ENCODE measurements around the gene MCAT. TPM values are rescaled to one million over a fixed set of nuclear protein-coding genes. Genes with fewer than 3 reads are reported as not detected.

MCAT gene
- total RNA-seq = 12.7 and 12.8 TPM in 2 replicates

DNA sequence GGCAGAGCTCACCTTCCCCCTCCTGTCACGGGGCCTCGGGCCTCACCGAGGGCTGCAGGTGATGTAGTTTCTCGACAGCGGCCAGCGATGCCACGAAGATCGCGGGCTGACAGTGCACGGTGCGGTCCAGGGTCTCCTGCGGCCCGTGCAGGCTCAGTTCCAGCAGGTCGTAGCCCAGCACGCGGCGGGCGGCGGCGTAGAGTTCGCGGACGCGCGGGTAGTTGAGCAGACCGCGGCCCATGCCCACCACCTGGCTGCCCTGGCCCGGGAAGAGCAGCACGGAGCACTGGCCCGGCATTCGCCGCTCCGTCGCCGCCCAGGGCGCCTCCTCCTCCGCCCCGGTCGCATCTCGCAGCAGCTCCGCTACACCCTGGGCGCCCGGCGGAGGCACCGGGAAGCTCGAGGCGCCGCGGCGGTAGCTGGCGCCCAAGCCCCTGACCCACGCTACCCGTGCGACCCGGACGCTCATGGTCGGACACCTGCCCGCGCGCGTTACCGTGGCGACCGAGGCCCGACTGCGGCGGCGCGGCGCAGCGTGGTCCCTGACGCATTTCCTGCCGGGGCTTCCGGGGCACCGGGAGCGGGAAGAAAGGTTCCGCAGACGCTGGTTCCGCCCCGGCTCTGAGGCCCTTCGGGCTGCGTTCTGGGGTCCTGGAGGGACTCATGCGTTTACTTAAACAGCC lies at the start of gene MCAT:
Gene MCAT, minus strand, starts transcription at position 519 of the 683 bp plus-strand sequence. Its CDS starts 50 bp downstream, at position 469.

DNA sequence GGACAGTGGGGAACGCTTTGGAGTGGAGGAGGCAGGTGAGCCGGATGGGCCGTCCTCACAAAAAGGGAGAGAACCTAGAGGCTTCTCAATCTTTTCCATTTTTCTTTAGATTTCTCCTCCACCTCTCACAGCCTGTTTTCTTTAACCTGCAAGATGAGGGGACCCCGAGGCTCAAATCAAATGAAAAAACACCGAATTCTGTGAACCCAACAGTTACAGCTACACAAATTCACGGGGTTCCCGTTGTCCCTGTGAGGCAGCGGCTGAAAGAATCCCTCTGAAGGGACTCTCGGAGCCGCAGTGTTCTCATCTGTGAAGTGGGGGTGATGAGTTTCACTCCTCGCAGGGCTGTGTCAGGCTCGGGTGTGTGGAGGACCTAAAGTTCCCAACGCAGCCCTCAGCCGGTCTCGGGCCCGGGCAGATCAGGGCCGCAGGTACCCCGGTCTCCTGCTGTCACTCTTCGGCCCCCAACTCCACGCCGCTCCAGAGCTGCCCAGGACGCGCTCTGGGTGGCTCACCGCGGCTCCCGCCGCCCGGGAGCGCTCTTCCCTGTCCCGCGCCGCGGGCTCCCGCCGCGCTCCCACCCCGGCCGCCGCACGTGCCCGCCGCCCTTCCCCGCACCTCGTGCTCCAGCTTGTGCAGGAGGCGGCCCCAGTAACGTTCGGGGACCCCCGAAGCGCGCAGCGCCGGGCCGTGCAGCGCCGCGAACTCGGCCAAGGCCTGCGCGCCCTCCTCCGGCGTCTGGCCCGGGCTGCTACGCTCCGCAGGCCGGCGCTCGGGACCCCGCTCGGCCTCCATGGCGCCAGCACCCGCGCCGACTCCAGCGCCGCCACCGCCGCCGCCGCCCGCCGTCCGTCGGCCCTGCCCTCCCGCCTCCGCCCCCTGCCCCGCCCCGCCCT lies 43.3 kb upstream of the MCAT start, which contains the start of gene TTLL12:
Gene TTLL12, minus strand, starts transcription at position 863 of the 899 bp plus-strand sequence. Its CDS starts 65 bp downstream, at position 798.

DNA sequence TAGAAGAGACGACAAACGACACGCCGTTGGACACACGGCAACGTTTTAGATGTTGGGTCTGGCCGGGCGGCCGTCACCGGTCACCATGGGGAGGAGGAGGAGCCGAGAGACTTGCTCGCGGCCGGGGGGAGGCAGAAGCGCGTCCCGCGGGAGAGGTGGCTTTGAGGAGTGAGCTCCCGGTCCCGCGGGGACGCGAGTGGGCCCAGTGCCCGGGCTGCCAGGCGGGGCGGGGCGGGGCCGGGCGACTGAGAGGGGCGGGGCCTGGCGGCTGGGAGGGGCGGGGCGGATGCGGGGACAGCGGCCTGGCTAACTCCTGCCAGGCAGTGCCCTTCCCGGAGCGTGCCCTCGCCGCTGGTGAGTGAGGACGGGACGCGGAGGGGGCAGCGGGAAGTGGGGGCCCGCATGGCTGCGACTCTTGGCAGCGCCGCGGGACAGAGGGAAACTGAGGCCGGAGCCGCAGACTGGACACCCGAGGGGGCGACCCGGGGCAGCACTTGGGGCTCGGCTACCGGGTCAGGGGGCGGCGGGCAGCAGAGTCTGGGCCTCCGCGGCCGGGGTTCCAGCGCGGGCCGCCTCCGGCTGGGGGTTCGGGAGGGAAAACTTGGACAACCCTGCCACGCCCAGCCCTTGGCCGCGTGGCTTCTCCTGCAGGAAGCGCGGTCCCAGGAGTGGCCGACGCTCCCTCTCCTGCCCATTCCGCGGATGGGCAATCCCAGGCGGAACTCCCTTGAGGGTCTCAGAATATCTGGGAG lies 8.2 kb upstream of the MCAT start, which contains the start of gene TSPO:
Gene TSPO, plus strand, starts transcription at position 309 of the 752 bp plus-strand sequence. CDS start 7,680 bp downstream, outside the sequence.

GRCh38 chr22:43110444-43110926 lies 32.7 kb downstream of the MCAT start, which contains the start of gene BIK:
Gene BIK (plus strand): TSS chr22:43110750. CDS start chr22:43124023, 13,273 bp downstream.

GRCh38 chr22:43088984-43089717 lies 54.0 kb downstream of the MCAT start, which contains the start of gene TTLL1:
Gene TTLL1 (minus strand): TSS chr22:43089391. CDS start chr22:43075586, 13,805 bp downstream.

Other genes with a start within 250 kb of the MCAT start
- 27.3 and 33.8 TPM in 2 replicates for gene PACSIN2, start 128.2 kb downstream of the MCAT start, total RNA-seq
- gene TTLL1, start 54.0 kb downstream of the MCAT start, total RNA-seq = 17.0 and 17.5 TPM in 2 replicates
- not detected in 2 replicates for gene BIK, start 32.6 kb downstream of the MCAT start, total RNA-seq
- 234 and 238 TPM in 2 replicates for gene TSPO, start 8.2 kb upstream of the MCAT start, total RNA-seq
- gene TTLL12, start 43.7 kb upstream of the MCAT start, total RNA-seq = 16.5 and 20.3 TPM in 2 replicates
- gene SCUBE1, start 200.0 kb upstream of the MCAT start, total RNA-seq = 5.0 and 7.4 TPM in 2 replicates